Naive thymus-derived CD4-positive, alpha-beta T cell (primary cell): ENCODE data around the gene PNMA8C. TPM values are rescaled to one million over a fixed set of nuclear protein-coding genes. Genes with fewer than 3 reads are reported as not detected.

ENCODE experiments used
- ATAC-seq: fragments of 150-1000 bp; cut with Tn5 transposase; 2 replicates; pipeline ENCODE4 v1.10.0; 2021; ENCODE audit warnings: mild to moderate bottlenecking, moderate library complexity
- CTCF ChIA-PET: fragments of 350-600 bp; sonication (Branson Sonifier 250); formaldehyde crosslinking; loops from one replicate; lab custom pipeline; 2021; ENCODE audit warnings: antibody characterized with exemption; lab: Charles Lee
- POLR2A ChIA-PET: fragments of 350-600 bp; sonication (Branson Sonifier 250); formaldehyde crosslinking; loops from one replicate; lab custom pipeline; 2021; ENCODE audit warnings: antibody characterized with exemption, inconsistent platforms; lab: Charles Lee
- DNase-seq, 9 donors: peaks; one replicate each; pipeline versions ENCODE4 v3.0.0 to v3.0.0-alpha.2; 2020 to 2022; ENCODE audit warnings: mixed read lengths in 1 of 9
- H3K27ac ChIP-seq: one replicate; pipeline ENCODE4 v1.7.0; 2013; ENCODE audit warnings: mild to moderate bottlenecking, low read depth, low read length, moderate library complexity
- H3K27me3 ChIP-seq, 2 donors: one replicate each; pipeline ENCODE4 v1.7.0; 2013; ENCODE audit warnings: low read length in 2 of 2, mild to moderate bottlenecking in 2 of 2, moderate library complexity in 2 of 2; ENCODE audit not compliant: control insufficient read depth in 2 of 2, insufficient read depth in 2 of 2
- H3K36me3 ChIP-seq, 3 experiments: 1 replicate in 2 of 3; 2 replicates in 1 of 3; pipeline ENCODE4 v1.7.0; 2013; ENCODE audit warnings: low read length in 3 of 3, mild to moderate bottlenecking in 3 of 3, moderate library complexity in 1 of 3; ENCODE audit not compliant: insufficient read depth in 3 of 3, control insufficient read depth in 2 of 3
- H3K4me1 ChIP-seq, 2 donors: one replicate each; pipeline ENCODE4 v1.7.0; 2013; ENCODE audit warnings: low read length in 2 of 2, mild to moderate bottlenecking in 2 of 2, moderate library complexity in 1 of 2; ENCODE audit not compliant: control insufficient read depth in 2 of 2, insufficient read depth in 2 of 2
- H3K4me3 ChIP-seq: 2 replicates; pipeline ENCODE4 v1.7.0; 2013; ENCODE audit warnings: mild to moderate bottlenecking, low read length
- H3K9me3 ChIP-seq, 3 experiments: 1 replicate in 2 of 3; 2 replicates in 1 of 3; pipeline ENCODE4 v1.7.0; 2013; ENCODE audit warnings: low read length in 3 of 3; ENCODE audit not compliant: control insufficient read depth in 2 of 3
- H3K27ac Mint-ChIP-seq, 9 donors: one replicate each; pipeline ENCODE4 v1.8.0; 2020 to 2022; ENCODE audit warnings: mixed read lengths in 9 of 9, mild to moderate bottlenecking in 8 of 9, moderate library complexity in 5 of 9, inconsistent platforms in 2 of 9
- H3K27me3 Mint-ChIP-seq, 5 donors: one replicate each; pipeline ENCODE4 v1.8.0; 2021 to 2022; ENCODE audit warnings: mixed read lengths in 5 of 5, mild to moderate bottlenecking in 1 of 5
- H3K36me3 Mint-ChIP-seq, 5 donors: one replicate each; pipeline ENCODE4 v1.8.0; 2020 to 2022; ENCODE audit warnings: mixed read lengths in 5 of 5, mild to moderate bottlenecking in 3 of 5, inconsistent platforms in 1 of 5
- H3K4me1 Mint-ChIP-seq, 7 donors: one replicate each; pipeline ENCODE4 v1.8.0; 2020 to 2022; ENCODE audit warnings: mixed read lengths in 7 of 7, mild to moderate bottlenecking in 3 of 7, inconsistent platforms in 1 of 7
- H3K4me3 Mint-ChIP-seq, 10 donors: one replicate each; pipeline ENCODE4 v1.8.0; 2020 to 2022; ENCODE audit warnings: mild to moderate bottlenecking in 10 of 10, mixed read lengths in 10 of 10, moderate library complexity in 6 of 10, inconsistent platforms in 2 of 10
- H3K9me3 Mint-ChIP-seq, 11 donors: one replicate each; pipeline ENCODE4 v1.8.0; 2020 to 2022; ENCODE audit warnings: mixed read lengths in 11 of 11, mild to moderate bottlenecking in 4 of 11, inconsistent platforms in 1 of 11, moderate library complexity in 1 of 11
- intact Hi-C, 2 donors: fragments of 100-400 bp; cut with micrococcal nuclease; formaldehyde crosslinking; loops; one replicate each; pipeline ENCODE4 v1.15.1; 2023
- polyA plus RNA-seq, 2 donors: library from polyadenylated mRNA; unstranded; fragments of 300-500 nt; fragmentation: Illumina TruSeq; gene quantifications; one replicate each; pipeline ENCODE4 v1.2.3, GENCODE V29; 2021
- total RNA-seq, 6 experiments: library from RNA in 5 of 6; stranded (reverse) in 5 of 6; gene quantifications; 1 replicate in 5 of 6; 2 replicates in 1 of 6; pipeline ENCODE4 v1.2.3 and lab custom pipeline; 2021 to 2026

PNMA8C gene
- total and polyA plus RNA-seq, 7 experiments from 2014 or later = not detected

GRCh38 chr19:46470376-46470775 lies 41.6 kb upstream of the PNMA8C start:
- DNase-seq (no peak), ATAC-seq (no peak)
- ChIA-PET POLR2A (no interaction called here), CTCF (no interaction called here)
- no peaks in the 10 kb centered on the region for H3K4me1 ChIP-seq
- Mint-ChIP-seq H3K36me3 (peaks cover 0 to 3% (median 0%) of the 10 kb centered on the region in 5 donors), H3K4me1 (peaks cover 0 to 6% (median 0%) of the 10 kb centered on the region in 7 donors), H3K27ac (no peak overlapping the region), H3K27me3 (peaks cover 36 to 57% (median 57%) of the 10 kb centered on the region in 5 donors), H3K9me3 (no peaks in the 10 kb centered on the region), H3K4me3 (no peak overlapping the region)
- H3K36me3 ChIP-seq = no peaks in the 10 kb centered on the region
- H3K27me3 ChIP-seq = peaks cover 5 to 8% of the 10 kb centered on the region in 2 donors
- H3K27ac ChIP-seq = no peak overlapping the region
- no peak overlapping the region for H3K4me3 ChIP-seq
- intact Hi-C loops = no loop called here
- H3K9me3 ChIP-seq = no peaks in the 10 kb centered on the region

GRCh38 chr19:46469541-46470185 lies 40.9 kb upstream of the PNMA8C start:
- Histone ChIP-seq H3K27me3 (peaks cover 5 to 8% of the 10 kb centered on the region in 2 donors), H3K9me3 (no peaks in the 10 kb centered on the region), H3K36me3 (no peaks in the 10 kb centered on the region), H3K27ac (no peak overlapping the region), H3K4me3 (no peak overlapping the region), H3K4me1 (no peaks in the 10 kb centered on the region)
- H3K9me3 Mint-ChIP-seq = peaks cover 0 to 3% (median 0%) of the 10 kb centered on the region in 11 donors
- peaks cover 0 to 6% (median 0%) of the 10 kb centered on the region in 7 donors for H3K4me1 Mint-ChIP-seq
- ATAC-seq (no peak), DNase-seq (no peak)
- peaks cover 0 to 4% (median 0%) of the 10 kb centered on the region in 5 donors for H3K36me3 Mint-ChIP-seq
- H3K27ac Mint-ChIP-seq = no peak overlapping the region
- CTCF ChIA-PET = no interaction called here
- peaks cover 36 to 61% (median 52%) of the 10 kb centered on the region in 5 donors for H3K27me3 Mint-ChIP-seq
- POLR2A ChIA-PET = no interaction called here
- H3K4me3 Mint-ChIP-seq = no peak overlapping the region
- intact Hi-C loops = no loop called here

- Mint-ChIP-seq H3K9me3 (peaks cover 0 to 3% (median 0%) of the 10 kb centered on the region in 11 donors), H3K4me1 (peaks cover 0 to 3% (median 0%) of the 10 kb centered on the region in 7 donors), H3K36me3 (peaks cover 0 to 4% (median 0%) of the 10 kb centered on the region in 5 donors), H3K27ac (no peak overlapping the region), H3K4me3 (no peak overlapping the region), H3K27me3 (peaks cover 7 to 34% (median 33%) of the 10 kb centered on the region in 5 donors)
- H3K4me3 ChIP-seq = no peak overlapping the region
- H3K27ac ChIP-seq = no peak overlapping the region
- DNase-seq = no peak
- no peaks in the 10 kb centered on the region for H3K36me3 ChIP-seq
- H3K9me3 ChIP-seq = no peaks in the 10 kb centered on the region
- CTCF ChIA-PET = no interaction called here
- intact Hi-C loops = no loop called here
- peaks cover 0 to 5% of the 10 kb centered on the region in 2 donors for H3K27me3 ChIP-seq
- ATAC-seq = no peak
- POLR2A ChIA-PET = no interaction called here
- H3K4me1 ChIP-seq = no peaks in the 10 kb centered on the region
Measured at GRCh38 chr19:46466536-46467196, 37.9 kb upstream of the PNMA8C start.

- intact Hi-C loops = no loop called here
- H3K9me3 Mint-ChIP-seq = peaks cover 0 to 3% (median 0%) of the 10 kb centered on the region in 11 donors
- Histone ChIP-seq H3K4me3 (no peak overlapping the region), H3K27me3 (no peaks in the 10 kb centered on the region), H3K36me3 (no peaks in the 10 kb centered on the region), H3K27ac (no peak overlapping the region), H3K9me3 (no peaks in the 10 kb centered on the region), H3K4me1 (no peaks in the 10 kb centered on the region)
- peaks cover 10 to 22% (median 16%) of the 10 kb centered on the region in 5 donors for H3K27me3 Mint-ChIP-seq
- ATAC-seq (no peak), DNase-seq (no peak)
- CTCF ChIA-PET = no interaction called here
- no peak overlapping the region for H3K4me3 Mint-ChIP-seq
- POLR2A ChIA-PET = no interaction called here
- H3K4me1 Mint-ChIP-seq = peaks cover 0 to 3% (median 0%) of the 10 kb centered on the region in 7 donors
- H3K27ac Mint-ChIP-seq = no peak overlapping the region
- H3K36me3 Mint-ChIP-seq = peaks cover 0 to 4% (median 0%) of the 10 kb centered on the region in 5 donors
Measured at GRCh38 chr19:46463516-46463915, 34.8 kb upstream of the PNMA8C start.

- H3K4me1 ChIP-seq = no peaks in the 10 kb centered on the region
- CTCF ChIA-PET = no interaction called here
- POLR2A ChIA-PET = no interaction called here
- H3K4me3 ChIP-seq = no peak overlapping the region
- no peaks in the 10 kb centered on the region for H3K27me3 ChIP-seq
- peaks cover 0 to 3% (median 0%) of the 10 kb centered on the region in 11 donors for H3K9me3 Mint-ChIP-seq
- no peak for ATAC-seq
- no peak overlapping the region for H3K27ac Mint-ChIP-seq
- no peak overlapping the region for H3K4me3 Mint-ChIP-seq
- intact Hi-C loops = no loop called here
- no peak for DNase-seq
- no peaks in the 10 kb centered on the region for H3K9me3 ChIP-seq
- H3K36me3 ChIP-seq = no peaks in the 10 kb centered on the region
- peaks cover 0 to under 1% (median 0%) of the 10 kb centered on the region in 7 donors for H3K4me1 Mint-ChIP-seq
- peaks cover 0 to 4% (median 0%) of the 10 kb centered on the region in 5 donors for H3K36me3 Mint-ChIP-seq
- peaks cover under 1 to 24% (median 19%) of the 10 kb centered on the region in 5 donors for H3K27me3 Mint-ChIP-seq
- no peak overlapping the region for H3K27ac ChIP-seq
Measured at GRCh38 chr19:46461537-46461936, 32.8 kb upstream of the PNMA8C start.

GRCh38 chr19:46460981-46461380 lies 32.2 kb upstream of the PNMA8C start:
- no peaks in the 10 kb centered on the region for H3K4me1 ChIP-seq
- peaks cover 0 to 29% (median 25%) of the 10 kb centered on the region in 5 donors for H3K27me3 Mint-ChIP-seq
- no peaks in the 10 kb centered on the region for H3K9me3 ChIP-seq
- ATAC-seq = no peak
- H3K4me1 Mint-ChIP-seq = no peaks in the 10 kb centered on the region
- no peak overlapping the region for H3K27ac Mint-ChIP-seq
- H3K4me3 Mint-ChIP-seq = no peak overlapping the region
- CTCF ChIA-PET = interaction anchor here (0.7 kb wide), 1 partner anchor 279 kb away, joined by 3 read pairs; no protein-coding TSS in a partner anchor
- no peaks in the 10 kb centered on the region for H3K36me3 ChIP-seq
- peaks cover 0 to 4% (median 0%) of the 10 kb centered on the region in 5 donors for H3K36me3 Mint-ChIP-seq
- no peaks in the 10 kb centered on the region for H3K27me3 ChIP-seq
- no peak for DNase-seq
- intact Hi-C loops = no loop called here
- POLR2A ChIA-PET = no interaction called here
- peaks cover 0 to 3% (median 0%) of the 10 kb centered on the region in 11 donors for H3K9me3 Mint-ChIP-seq
- H3K27ac ChIP-seq = no peak overlapping the region
- no peak overlapping the region for H3K4me3 ChIP-seq
